ENCODE data around the gene UBC. TPM values are rescaled to one million over a fixed set of nuclear protein-coding genes. Genes with fewer than 3 reads are reported as not detected.

The UBC gene
- total and polyA plus RNA-seq, 9 of the 15 experiments (the other 6 are each of a cell fraction or from before 2014, with no cell fraction given), result 533 to 1,153 (median 813) TPM

DNA sequence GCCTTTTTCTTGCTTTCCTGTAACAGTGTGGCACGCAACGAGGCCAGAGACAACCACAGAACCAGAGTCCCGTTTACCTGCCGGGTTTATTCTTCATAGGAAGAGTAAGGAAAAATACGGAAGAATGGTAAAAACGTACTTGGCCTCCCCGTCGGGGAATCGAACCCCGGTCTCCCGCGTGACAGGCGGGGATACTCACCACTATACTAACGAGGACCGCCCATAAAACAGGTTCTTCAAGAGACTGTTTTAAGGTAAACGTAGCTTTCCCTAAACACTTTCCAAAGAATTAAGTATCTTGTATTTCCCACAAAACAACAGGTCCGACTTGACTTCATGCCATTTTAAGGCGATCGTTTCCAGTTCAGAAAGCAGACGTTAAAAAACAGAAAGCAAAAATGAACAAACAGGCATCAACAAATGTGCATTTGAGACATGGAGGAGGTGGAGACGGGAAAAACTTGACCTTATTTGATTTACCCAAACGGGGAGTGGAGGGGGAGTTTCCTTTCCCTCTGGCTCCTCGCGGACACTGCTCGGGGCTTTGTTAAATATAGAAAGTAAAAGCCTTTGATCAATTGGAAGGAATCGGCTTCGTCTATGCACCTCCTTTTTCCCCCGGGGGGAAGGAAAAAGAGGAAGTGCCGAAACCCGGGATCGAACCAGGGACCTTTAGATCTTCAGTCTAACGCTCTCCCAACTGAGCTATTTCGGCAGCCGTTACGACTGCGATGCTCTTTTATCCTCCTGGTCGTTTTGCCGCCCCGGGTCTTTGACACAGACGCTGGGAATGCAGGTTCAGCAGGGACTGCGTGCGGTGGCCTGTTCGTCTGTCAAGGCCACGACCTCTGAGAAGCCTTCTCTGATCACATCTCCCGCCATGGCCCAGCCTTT is 13.0 kb upstream of the UBC start (continued):
- TF ChIP-seq, protein P1, sequence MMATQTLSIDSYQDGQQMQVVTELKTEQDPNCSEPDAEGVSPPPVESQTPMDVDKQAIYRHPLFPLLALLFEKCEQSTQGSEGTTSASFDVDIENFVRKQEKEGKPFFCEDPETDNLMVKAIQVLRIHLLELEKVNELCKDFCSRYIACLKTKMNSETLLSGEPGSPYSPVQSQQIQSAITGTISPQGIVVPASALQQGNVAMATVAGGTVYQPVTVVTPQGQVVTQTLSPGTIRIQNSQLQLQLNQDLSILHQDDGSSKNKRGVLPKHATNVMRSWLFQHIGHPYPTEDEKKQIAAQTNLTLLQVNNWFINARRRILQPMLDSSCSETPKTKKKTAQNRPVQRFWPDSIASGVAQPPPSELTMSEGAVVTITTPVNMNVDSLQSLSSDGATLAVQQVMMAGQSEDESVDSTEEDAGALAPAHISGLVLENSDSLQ (IDR thresholded peaks at IDR 0.05), result peak; percentile 70
- no peak for TF ChIP-seq PHB2 (IDR thresholded peaks at IDR 0.05; ENCODE audit: low read depth)
- no peak for TF ChIP-seq ZNF830 (CRISPR knock-in tag; IDR thresholded peaks at IDR 0.05)
- no peak for TF ChIP-seq ZNF224 (CRISPR knock-in tag; IDR thresholded peaks at IDR 0.05)
- TF ChIP-seq DIDO1 (tag; IDR thresholded peaks at IDR 0.05; ENCODE audit: low read depth), result 0 out of 2 replicates have a peak, but pooled peaks have one; percentile 23
- no peak for TF ChIP-seq NR1H2 (CRISPR knock-in tag; IDR thresholded peaks at IDR 0.05)
- peak; percentile 32; the same call in 1 of the 2 replicates for TF ChIP-seq ILF3 (IDR thresholded peaks at IDR 0.05; ENCODE audit: borderline replicate concordance)
- TF ChIP-seq GABPB2 (CRISPR knock-in tag; conservative IDR thresholded peaks at IDR 0.05), result no peak
- TF ChIP-seq POLR2AphosphoS2 (IDR thresholded peaks at IDR 0.05; ENCODE audit: low read length), result no peak
- TF ChIP-seq L3MBTL2 (IDR thresholded peaks at IDR 0.05), result peak; percentile 12
- TF ChIP-seq, protein P2, sequence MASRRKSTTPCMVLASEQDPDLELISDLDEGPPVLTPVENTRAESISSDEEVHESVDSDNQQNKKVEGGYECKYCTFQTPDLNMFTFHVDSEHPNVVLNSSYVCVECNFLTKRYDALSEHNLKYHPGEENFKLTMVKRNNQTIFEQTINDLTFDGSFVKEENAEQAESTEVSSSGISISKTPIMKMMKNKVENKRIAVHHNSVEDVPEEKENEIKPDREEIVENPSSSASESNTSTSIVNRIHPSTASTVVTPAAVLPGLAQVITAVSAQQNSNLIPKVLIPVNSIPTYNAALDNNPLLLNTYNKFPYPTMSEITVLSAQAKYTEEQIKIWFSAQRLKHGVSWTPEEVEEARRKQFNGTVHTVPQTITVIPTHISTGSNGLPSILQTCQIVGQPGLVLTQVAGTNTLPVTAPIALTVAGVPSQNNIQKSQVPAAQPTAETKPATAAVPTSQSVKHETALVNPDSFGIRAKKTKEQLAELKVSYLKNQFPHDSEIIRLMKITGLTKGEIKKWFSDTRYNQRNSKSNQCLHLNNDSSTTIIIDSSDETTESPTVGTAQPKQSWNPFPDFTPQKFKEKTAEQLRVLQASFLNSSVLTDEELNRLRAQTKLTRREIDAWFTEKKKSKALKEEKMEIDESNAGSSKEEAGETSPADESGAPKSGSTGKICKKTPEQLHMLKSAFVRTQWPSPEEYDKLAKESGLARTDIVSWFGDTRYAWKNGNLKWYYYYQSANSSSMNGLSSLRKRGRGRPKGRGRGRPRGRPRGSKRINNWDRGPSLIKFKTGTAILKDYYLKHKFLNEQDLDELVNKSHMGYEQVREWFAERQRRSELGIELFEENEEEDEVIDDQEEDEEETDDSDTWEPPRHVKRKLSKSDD (conservative IDR thresholded peaks at IDR 0.05; ENCODE audit: low read length), result no peak
- TF ChIP-seq, protein P3, sequence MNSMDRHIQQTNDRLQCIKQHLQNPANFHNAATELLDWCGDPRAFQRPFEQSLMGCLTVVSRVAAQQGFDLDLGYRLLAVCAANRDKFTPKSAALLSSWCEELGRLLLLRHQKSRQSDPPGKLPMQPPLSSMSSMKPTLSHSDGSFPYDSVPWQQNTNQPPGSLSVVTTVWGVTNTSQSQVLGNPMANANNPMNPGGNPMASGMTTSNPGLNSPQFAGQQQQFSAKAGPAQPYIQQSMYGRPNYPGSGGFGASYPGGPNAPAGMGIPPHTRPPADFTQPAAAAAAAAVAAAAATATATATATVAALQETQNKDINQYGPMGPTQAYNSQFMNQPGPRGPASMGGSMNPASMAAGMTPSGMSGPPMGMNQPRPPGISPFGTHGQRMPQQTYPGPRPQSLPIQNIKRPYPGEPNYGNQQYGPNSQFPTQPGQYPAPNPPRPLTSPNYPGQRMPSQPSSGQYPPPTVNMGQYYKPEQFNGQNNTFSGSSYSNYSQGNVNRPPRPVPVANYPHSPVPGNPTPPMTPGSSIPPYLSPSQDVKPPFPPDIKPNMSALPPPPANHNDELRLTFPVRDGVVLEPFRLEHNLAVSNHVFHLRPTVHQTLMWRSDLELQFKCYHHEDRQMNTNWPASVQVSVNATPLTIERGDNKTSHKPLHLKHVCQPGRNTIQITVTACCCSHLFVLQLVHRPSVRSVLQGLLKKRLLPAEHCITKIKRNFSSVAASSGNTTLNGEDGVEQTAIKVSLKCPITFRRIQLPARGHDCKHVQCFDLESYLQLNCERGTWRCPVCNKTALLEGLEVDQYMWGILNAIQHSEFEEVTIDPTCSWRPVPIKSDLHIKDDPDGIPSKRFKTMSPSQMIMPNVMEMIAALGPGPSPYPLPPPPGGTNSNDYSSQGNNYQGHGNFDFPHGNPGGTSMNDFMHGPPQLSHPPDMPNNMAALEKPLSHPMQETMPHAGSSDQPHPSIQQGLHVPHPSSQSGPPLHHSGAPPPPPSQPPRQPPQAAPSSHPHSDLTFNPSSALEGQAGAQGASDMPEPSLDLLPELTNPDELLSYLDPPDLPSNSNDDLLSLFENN (IDR thresholded peaks at IDR 0.05; ENCODE audit: low read depth in 2 of 2, low read length in 2 of 2), result no peak
- TF ChIP-seq, protein P4, sequence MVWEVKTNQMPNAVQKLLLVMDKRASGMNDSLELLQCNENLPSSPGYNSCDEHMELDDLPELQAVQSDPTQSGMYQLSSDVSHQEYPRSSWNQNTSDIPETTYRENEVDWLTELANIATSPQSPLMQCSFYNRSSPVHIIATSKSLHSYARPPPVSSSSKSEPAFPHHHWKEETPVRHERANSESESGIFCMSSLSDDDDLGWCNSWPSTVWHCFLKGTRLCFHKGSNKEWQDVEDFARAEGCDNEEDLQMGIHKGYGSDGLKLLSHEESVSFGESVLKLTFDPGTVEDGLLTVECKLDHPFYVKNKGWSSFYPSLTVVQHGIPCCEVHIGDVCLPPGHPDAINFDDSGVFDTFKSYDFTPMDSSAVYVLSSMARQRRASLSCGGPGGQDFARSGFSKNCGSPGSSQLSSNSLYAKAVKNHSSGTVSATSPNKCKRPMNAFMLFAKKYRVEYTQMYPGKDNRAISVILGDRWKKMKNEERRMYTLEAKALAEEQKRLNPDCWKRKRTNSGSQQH (CRISPR knock-in tag; IDR thresholded peaks at IDR 0.05), result no peak

Data from K562 (cell line).